LNCAP (cell line): Measurements from ENCODE around the gene DCAF5.

Source experiments
- CTCF ChIP-seq: fragments of 450-650 bp; IDR thresholded peaks from 2 replicates; pipeline ENCODE4 v1.5.1; 2017; ENCODE audit warnings: mild to moderate bottlenecking

DCAF5 gene, protein sequence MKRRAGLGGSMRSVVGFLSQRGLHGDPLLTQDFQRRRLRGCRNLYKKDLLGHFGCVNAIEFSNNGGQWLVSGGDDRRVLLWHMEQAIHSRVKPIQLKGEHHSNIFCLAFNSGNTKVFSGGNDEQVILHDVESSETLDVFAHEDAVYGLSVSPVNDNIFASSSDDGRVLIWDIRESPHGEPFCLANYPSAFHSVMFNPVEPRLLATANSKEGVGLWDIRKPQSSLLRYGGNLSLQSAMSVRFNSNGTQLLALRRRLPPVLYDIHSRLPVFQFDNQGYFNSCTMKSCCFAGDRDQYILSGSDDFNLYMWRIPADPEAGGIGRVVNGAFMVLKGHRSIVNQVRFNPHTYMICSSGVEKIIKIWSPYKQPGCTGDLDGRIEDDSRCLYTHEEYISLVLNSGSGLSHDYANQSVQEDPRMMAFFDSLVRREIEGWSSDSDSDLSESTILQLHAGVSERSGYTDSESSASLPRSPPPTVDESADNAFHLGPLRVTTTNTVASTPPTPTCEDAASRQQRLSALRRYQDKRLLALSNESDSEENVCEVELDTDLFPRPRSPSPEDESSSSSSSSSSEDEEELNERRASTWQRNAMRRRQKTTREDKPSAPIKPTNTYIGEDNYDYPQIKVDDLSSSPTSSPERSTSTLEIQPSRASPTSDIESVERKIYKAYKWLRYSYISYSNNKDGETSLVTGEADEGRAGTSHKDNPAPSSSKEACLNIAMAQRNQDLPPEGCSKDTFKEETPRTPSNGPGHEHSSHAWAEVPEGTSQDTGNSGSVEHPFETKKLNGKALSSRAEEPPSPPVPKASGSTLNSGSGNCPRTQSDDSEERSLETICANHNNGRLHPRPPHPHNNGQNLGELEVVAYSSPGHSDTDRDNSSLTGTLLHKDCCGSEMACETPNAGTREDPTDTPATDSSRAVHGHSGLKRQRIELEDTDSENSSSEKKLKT

GRCh38 chr14:69152902-69153151 lies at the start of gene DCAF5:
Gene DCAF5 (minus strand): TSS chr14:69153119. CDS start chr14:69152978, 141 bp downstream.
- no peak for TF ChIP-seq CTCF

- TF ChIP-seq CTCF, result no peak
Observed at GRCh38 chr14:69199786-69200185, 46.9 kb upstream of the DCAF5 start.

- no peak for TF ChIP-seq CTCF
Observed at GRCh38 chr14:69193721-69194120, 40.8 kb upstream of the DCAF5 start.

GRCh38 chr14:69191340-69192111 lies 38.6 kb upstream of the DCAF5 start, which contains the start of gene EXD2:
Gene EXD2 (plus strand): TSS chr14:69191498. CDS start chr14:69209471, 17,973 bp downstream.
- TF ChIP-seq CTCF, result no peak

- no peak for TF ChIP-seq CTCF
Observed at GRCh38 chr14:69190191-69190590, 37.3 kb upstream of the DCAF5 start.

- no peak for TF ChIP-seq CTCF
Observed at GRCh38 chr14:69183735-69184134, 30.8 kb upstream of the DCAF5 start.

GRCh38 chr14:69181491-69181890 lies 28.6 kb upstream of the DCAF5 start:
- TF ChIP-seq CTCF, result no peak
